Fibroblast of skin of right biceps (primary cell): ENCODE data around the gene TRAFD1.

Experiments
- DNase-seq: peaks from one replicate; pipeline ENCODE4 v3.0.0-alpha.2; 2013

TRAFD1 gene

DNA sequence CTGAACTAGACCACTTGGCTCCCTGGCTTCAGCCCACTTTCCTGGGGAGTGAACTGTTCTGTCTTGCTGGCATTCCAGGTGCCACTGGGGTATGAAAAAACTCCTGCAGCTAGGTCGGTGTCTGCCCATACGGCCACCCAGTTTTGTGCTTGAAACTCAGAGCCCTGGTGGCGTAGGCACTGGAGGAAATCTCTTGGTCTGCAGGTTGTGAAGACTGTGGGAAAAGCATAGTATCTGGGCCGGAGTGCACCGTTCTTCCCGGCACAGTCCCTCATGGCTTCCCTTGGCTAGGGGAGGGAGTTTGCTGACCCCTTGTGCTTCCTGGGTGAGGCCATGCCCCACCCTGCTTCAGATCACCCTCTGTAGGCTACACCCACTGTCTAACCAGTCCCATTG lies 33.8 kb downstream of the TRAFD1 start:
- DNase-seq = no peak

DNA sequence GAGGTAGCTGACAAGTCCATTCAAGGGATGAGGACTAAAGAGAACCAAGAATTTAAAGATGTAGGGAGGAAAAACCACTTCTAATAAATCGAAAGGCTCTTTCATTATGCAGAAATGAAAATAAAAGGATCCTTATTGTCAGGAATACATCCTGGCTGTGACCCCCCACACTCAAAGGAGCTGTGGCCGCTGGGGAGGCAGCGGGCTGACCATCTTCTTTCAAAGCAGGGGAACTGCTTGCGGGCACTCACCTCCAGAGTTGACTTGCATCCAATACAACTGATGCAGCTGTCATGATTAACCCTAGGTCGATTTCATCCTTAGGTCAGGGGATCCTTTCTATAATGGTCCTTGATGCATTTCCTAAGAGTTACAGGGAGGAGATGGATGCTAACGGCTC lies 35.3 kb downstream of the TRAFD1 start:
- DNase-seq = no peak

DNA sequence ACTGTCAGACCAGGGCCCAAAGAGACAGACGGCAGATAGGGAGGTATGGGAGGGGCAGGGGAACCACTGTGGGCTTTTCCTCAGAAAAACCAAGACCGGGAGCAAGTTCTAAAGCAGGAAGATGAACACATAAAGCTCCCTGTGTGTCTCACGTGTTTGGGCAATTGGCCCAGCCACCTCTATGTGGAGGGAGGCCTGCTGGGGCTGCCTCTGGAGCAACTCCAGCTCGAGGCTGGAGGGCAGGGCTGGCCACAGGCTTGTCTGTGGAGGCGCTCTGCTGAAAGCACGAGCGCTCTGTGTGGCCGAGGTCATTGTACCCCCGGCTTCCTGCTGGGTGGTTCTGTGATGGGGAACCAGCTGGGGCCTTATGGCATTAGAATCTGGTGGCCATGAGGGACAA lies 36.4 kb downstream of the TRAFD1 start:
- no peak for DNase-seq

DNA sequence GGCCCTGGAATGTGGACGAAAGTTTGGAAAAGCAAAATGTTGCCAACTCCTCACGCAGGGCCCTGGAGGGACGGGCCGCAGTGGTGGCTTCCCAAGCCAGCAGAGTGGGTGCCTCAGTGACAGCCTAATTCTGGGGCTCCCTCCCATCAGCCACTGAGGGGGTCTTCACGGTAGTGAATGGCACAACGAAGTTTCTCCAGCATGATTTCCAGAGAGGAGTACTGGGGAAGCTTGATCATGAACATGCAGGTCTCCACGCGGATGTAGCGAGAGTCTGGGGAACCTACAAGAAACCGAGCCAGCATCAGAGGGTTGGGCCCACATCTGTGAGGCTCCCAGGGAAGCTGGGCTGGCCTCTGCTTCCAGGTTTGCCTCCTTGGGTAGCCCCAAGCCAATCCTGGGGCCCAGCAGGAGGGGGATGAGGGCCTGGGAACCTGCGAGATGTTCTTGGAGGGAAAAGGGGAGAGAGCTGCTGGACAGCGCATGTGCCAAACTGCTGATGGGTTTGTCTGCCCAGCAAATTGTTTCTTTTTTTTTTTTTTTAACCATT lies 37.0 kb downstream of the TRAFD1 start:
- no peak for DNase-seq

DNA sequence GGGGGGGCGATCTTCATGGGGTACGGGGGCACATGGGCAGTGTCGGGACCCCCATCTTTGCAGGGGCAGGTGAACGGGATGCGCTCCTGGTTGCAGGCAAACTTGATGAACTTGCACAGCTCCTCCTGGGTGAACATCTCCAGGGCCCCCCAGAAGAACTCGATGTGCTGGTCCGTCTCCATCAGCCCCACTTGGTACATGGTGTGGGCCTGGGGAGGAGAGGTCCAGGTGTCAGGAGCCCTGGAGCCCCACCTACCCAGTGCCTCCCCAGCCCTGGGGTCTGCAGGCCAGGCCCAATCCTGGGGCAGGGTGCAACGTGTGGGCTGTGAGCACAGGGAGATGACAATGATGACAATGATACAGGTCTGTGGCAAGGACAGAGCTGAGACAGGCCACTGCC lies 37.7 kb downstream of the TRAFD1 start:
- DNase-seq = no peak

DNA sequence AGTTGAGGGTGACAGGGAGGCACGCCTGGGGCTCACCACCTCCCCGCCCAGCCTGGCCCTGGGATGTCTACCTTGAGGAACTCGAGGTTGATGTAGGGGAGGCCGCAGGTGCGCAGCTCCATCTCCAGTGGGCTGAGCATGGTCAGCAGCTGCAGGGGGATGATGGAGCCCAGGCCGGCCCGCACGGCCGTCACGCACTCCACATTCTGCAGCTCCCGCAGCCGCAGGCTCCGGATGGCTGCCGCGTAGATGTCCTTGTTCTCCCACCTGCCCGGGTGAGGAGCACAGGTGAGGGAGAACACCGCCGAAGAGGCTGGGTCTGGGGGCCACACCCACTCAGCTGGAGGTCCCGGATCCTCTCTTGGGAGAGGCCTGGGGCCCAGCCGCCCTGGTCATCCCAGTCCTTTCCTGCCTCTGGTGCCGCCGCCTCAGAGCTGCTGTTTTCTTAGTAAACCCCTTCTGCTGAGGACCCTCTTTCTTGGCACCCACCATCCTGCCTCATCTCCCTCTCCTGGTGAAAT lies 38.2 kb downstream of the TRAFD1 start:
- no peak for DNase-seq

DNA sequence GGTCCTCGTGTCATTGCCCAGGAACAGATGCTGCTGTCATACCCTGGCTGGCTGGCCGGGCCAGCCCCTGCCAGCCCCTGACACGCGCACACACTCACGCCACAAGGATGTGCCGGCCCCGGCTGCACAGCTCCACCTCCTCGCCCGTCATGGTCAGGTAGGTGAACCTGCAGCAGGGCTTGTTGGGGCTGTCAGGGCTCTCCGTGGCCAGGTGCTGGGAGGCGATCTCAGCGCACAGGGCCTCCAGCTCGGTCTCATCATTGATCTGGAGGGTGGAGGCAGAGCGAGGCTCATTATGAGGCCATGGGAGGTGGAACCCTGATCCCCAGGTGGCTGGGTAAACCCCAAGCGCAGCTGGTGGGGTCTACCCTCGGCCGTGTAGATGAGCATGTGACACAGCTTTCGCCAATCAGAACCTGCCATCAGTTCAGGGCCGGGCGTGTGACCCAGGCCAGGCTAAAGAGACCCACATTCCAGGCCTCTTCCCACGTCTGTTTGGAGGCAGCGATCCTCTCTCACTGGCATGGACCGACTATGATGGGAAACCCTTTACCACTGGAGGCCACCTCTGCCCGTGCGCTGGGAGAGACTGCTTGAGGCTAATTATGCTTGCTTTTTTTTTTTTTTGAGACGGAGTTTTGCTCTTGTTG lies 38.8 kb downstream of the TRAFD1 start:
- no peak for DNase-seq

DNA sequence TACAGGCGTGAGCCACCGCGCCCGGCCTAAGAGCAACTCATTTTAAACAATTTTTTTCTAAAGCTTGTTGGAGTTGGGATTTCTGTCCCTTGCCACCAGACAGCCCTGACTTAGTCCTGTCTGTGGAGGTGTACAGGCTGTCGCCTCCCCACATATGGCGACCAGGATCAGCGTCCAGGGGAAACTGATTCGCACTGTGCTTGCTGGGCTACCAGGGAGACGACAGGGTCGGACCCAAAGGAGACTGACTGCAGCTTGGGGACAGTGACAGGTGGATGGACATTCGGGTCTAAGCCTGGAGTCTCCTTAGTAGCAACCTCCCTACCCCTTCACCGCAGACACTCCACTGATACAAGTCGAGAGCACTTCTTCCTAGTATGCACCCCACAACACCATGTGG lies 40.3 kb downstream of the TRAFD1 start:
- no peak for DNase-seq

DNA sequence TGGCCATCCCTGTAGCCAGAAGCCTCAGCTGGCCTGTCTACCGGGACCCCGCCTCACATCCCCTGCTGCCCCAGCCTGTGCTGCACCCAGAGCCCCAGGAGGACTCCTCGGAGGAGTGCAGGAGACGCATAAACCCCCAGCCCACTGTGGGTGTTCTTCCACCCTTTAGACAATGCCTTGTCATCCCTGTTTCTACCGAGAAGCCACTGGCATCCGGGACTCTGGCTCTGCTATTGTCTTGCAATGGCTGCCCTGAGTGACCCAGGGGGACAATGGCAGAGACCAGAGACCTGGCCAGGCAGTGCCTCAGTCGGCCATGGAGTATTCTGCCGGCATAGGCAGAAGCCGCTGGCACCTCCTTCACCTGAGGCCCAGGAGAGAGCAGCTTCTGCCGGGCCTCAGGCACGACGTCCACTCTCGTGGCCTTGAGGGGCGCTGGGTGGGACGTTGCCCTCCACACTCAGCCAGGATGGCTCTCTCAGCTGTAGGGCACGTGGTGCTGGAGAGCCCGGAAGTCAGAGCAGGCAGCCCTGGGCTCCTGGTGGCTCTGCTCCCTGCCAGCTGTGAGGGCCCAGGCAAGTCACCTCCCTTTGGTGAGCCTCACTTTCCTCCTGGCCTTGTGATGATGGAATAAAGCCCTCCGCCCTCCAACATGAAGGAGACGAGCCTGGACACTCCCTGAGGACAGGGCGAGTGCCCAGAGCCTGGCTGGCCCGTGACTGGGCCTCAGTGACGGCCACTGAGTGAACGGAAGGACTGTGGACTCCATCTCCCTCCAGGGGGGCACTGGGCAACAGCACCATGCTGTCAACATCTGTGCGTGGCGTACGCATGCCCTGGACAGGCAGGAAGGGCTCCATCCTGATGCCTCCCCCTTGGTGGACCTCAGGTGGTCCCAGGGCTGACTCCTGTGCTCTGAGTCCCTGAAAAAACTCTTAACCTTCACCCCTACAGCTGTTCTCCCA lies 41.0 kb downstream of the TRAFD1 start:
- DNase-seq = no peak

DNA sequence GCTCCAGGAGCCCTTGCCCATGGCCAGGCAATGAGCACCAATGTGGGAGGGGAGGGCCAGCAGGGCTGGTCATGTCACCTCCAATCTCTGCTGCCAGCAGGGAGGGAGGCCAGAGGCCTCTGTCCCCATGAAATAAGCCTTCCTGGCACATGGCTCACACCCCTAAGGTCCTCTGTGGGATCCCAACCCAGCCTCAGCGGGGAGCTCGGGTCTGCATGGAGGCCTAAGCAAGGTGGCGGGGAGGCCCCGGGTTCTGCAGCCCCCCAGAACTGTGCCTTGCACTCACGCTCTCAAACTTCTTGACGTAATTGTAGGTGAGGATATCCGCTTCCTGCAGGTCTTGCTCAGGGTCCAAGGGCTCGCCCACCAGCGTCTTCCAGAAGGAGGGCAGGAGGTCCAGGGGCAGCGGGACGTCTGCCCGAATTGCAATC lies 41.7 kb downstream of the TRAFD1 start:
- no peak for DNase-seq

DNA sequence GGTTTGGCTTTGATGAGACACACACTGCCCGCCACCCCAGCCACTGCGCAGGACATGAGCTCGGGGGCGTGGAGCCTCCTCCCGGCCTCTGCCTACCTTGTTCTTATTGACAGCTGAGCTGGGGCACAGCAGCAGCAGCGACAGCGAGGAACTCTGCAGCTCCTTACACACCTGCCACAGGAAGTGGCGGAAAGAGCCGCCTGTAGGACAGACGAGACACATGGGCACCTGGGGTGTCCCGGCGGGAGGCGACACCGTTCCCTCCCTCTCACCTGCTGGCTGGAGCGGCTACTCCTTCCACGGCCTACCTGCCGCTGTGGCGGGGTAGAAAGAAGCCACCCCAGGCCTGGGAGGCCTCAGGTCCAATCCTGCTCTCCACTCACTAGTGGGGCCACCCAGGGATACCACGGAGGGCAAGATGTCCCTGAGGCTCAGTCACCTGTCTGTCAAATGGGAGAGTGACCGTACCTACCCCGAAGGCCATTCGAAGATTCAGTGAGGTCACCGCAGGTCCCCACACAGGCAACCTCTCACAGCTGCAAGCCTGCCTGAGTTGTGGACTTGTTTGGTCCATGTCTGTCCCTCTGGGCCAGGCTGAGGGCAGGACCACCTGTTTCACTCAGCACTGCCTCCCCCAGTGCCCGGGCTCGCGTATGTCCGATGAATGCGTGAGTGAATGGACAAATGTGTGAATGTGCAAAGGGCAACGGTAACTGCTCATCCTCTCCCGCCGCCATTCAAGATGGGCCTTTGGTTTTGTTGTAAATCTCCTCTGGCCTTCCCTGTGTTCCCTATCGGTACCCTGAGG lies 42.6 kb downstream of the TRAFD1 start:
- no peak for DNase-seq

DNA sequence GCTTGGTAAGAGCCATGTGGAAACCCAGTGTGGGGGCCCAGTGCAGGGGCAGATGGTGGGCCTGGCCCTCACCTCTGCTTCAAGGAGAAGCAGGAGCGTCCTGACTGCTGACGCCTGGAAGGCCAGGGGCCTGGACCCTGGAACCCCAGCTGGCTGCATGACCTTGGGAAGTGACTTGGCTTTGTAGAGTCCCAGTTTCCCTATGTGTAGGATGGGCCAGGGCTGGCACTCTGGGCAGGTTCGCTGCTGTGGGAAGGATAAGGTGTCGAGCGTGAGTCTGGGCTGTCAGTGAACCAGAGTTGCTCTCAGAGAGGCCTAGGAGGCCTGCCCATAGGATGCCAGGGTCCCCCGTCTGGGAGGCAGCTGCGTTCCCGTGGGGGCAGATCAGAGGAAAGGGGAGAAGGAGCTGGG lies 43.2 kb downstream of the TRAFD1 start:
- DNase-seq = no peak

DNA sequence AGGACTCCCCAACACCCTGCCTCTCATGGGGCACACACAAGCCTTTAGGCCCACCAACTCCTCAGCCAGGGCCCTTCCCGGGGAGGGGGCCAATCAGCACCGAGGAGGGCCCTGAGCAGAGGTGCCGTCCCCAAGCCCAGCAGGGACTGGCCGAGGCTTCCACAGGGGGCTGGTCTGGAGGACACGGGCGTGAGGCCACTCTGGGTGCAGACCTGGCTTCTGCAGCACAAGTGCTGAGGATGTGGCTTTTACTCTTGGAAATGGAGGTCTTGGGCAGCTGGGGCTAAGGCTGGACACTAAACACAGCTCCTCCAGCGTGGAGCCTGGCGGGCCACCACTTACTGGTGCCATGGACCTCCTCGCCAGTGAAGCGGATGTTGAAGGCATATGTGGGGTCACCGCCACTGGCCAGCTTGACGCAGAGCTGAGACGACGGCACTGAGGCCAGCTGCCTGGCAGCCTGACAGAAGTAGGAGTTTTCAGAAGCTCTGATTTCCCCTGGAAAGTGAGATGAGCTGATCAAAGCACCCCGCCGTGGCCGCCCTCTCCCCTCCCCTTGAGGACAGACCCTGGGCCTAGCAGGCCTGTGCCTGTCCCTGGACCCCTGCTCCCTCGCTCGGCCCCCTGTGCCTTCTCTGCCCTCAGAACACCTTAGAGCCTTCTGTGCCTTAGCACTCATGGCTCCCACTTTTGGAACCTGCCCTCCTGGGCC lies 44.0 kb downstream of the TRAFD1 start:
- no peak for DNase-seq

DNA sequence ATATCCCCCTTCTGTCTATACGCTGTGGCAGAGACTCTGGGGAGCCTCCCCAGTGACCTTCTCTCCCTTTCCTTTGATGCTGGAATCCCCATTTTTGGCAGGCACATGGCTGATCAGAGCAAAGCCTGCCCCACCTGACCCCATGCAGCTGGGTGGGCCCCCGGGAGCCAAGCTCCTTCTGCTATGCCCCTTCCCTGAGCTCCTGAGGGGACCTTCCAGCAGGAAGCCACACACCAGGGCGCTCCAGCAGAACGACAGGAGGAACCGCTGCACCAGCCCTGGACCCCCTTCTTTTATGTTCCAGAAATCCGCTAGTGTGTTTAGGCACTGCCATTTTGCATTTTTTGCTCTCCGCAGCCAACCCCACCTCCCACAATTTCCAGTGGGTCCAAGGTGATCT lies 44.6 kb downstream of the TRAFD1 start:
- no peak for DNase-seq

DNA sequence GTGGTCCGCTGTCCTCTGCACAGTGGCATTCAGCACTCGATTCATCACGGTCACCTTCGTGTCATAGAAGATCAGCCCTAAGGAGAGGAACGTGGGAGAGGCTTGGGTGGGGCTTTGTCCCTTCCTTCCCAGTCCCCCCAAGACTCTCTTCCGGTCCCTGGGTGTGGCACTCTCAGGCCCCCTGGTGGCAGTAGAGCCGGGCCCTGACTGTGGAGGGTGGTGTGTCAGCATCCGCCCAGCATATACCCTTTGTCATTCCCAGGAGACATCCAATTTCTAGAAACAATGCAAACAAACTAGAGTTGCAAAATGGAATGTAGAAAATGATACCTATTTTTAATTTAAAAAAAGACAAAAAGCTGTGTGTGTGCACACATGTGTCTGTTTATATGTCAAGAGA lies 45.0 kb downstream of the TRAFD1 start:
- peak; percentile 27 for DNase-seq

DNA sequence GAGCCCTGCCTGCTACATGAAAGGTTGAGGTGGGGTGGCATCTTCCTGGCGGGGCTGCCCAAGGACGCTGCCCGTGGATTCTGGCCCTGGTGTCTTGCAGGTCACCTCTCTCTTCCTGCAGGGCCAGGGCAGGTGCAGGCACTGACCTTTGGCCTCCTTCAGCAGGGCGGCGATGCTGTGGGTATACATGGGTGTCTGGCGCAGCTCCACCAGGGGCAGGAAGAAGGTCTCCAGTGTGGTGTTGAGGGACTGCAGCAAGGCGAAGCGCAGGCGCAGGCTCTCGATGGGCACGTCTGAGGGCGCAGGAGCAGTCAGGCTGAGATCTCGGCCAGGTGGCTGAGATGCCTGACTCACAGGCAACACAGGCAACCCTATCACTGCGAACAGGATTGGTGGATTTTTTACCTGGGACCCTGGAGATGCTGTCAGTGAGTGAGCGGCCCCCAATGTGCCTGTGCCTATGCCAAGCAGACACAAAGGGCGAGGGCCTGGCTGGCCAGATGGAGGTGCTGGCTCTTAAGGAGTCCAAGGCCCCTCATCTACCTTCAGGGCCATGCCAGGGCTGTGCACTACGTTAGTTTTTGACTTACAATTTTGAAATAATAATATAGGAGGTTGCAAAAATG lies 45.7 kb downstream of the TRAFD1 start:
- DNase-seq = no peak

DNA sequence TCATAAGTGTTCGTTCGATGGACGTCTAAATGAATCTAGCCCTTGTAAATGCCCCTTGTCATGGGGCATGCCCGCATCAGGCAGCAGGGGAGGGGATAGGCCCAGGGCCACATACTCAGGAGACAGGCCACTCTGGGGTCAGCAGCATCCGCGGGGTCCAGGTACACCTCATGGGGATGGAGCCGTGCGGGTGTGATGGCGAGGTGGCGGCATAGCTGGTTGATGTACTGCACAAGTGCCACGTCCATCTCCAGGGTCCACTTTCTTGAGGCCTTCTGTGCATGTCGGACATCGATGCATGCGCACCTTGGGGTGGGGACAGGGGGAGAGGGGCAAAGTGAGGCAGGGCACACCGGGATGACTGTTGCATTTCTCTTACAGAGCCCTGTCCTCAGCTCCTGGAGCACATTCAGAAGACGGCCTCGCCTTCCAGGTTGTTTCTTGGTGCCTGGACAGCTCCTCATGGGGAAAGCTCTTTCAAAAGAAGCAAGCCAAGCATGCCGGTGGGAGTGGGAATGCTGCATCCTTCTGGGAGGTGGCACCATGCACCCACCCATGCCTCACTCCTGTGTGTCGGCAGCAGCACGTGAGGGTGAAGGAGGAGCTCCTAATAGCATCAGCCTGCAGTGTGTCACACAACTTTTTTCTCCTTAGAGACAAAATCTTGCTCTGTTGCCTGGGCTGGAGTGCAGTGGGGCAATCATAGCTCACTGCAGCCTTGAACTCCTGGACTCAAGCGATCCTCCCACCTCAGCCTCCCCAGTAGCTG lies 47.4 kb downstream of the TRAFD1 start:
- DNase-seq = no peak

DNA sequence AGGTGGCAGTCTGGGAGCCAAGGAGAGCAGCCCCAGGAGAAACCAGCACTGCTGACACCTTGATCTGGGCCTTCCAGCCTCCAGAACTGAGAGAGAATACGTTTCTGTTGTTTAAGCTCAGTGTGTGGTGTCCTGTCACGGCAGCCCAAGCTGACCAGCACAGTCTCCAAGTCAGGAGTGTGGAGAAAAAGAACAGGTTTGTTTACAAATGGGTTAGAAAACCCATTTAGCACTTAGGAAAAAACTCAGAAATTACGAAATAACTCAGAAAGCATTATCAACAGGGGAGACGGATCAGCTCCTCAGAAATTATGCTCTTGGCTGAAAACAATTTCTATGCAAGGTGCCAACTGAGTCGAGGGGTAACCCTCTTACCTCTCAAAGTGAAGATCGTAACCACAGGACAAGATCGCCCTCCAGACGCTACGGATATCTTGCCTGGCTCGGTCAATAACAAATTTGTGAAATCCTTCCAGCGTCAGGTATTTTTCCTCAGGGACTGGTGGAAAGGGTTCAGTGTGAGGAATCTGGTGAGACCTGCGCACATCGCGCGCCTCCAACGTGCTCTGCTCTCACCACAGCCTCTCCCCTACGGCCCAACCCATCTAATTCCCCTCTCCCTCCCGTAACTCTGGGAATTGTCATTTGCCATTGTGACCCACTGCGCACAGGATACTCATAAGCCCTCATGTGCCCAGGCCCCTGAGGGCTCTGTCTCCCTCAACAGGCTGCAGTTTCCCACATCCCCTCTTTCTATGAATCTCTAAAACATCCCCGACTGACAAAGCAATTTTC lies 50.2 kb downstream of the TRAFD1 start:
- DNase-seq = no peak

DNA sequence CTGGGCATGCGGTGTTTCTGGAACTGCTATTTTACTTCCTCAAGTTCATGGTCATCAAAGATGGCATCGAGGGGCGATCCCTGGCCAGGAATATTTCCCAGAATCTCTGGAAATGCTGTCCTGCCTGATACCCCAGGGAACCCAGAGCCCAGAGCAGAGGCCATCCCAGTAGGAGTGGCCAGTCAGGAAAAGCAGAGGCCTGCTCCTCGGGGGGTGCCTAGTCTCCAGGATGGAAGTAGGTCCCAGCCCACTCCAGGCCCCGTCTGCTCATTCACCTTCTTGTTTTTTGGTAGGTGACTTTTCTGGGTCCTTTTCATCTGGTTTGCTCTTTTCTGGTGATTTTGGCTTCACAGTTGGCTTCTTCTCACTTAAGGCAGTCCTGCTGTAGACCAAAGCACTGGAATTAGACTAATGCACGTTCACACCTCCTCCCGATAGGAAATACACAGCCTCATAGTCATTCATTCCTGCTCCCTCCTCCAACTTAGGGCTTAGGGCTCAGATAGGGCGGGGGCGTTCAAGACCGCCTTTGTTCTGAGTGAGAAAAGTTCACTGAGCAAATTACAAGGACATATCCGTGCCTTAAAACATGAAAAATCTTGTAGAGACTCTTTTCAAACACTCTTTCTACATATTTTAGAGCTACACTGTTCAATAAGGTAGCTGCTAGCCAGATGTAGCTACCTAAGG lies 51.1 kb downstream of the TRAFD1 start:
- DNase-seq = no peak
